HepG2 (cell line): Measurements from ENCODE around the gene AQP7. TPM values are rescaled to one million over a fixed set of nuclear protein-coding genes. Genes with fewer than 3 reads are reported as not detected.

Experiments used
- CBX5 ChIP-seq: sonication (generic); formaldehyde crosslinking; IDR thresholded peaks from 2 replicates; pipeline ENCODE4 v1.4.0; 2020; ENCODE audit warnings: missing genetic modification reagents, borderline replicate concordance
- FOXK1 ChIP-seq: sonication (generic); formaldehyde crosslinking; IDR thresholded peaks from 2 replicates; pipeline ENCODE4 v1.4.0; 2020; ENCODE audit warnings: low read depth, missing genetic modification reagents, borderline replicate concordance
- FOXO1 ChIP-seq: sonication (generic); formaldehyde crosslinking; IDR thresholded peaks from 2 replicates; pipeline ENCODE4 v1.4.0; 2020; ENCODE audit warnings: missing genetic modification reagents
- HDAC2 ChIP-seq: sonication (generic); formaldehyde crosslinking; IDR thresholded peaks from 2 replicates; pipeline ENCODE4 v1.4.0; 2020; ENCODE audit warnings: missing genetic modification reagents
- HIC2 ChIP-seq: sonication (generic); formaldehyde crosslinking; IDR thresholded peaks from 2 replicates; pipeline ENCODE4 v1.9.0; 2022; ENCODE audit warnings: low read depth, missing genetic modification reagents
- HNRNPUL1 ChIP-seq: fragments of 200-400 bp; formaldehyde crosslinking; IDR thresholded peaks from 2 replicates; pipeline ENCODE4 v1.6.1; 2017; ENCODE audit warnings: low read depth, mild to moderate bottlenecking, low read length, moderate library complexity
- JUND ChIP-seq: sonication (generic); formaldehyde crosslinking; IDR thresholded peaks from 2 replicates; pipeline ENCODE4 v1.8.0; 2022; ENCODE audit warnings: mild to moderate bottlenecking, missing genetic modification reagents
- LCORL ChIP-seq, 2 experiments: fragments of 450-650 bp in 1 of 2; sonication (generic) in 1 of 2; formaldehyde crosslinking in 1 of 2; IDR thresholded peaks; 2 replicates each; pipeline versions ENCODE4 v1.5.0 to v1.6.1; 2017 to 2020; ENCODE audit warnings: antibody characterized with exemption in 1 of 2, missing genetic modification reagents in 1 of 2
- MAZ ChIP-seq, 2 experiments: sonication (generic) in 1 of 2; formaldehyde crosslinking in 1 of 2; IDR thresholded peaks; 2 replicates each; pipeline versions ENCODE4 v1.5.0 to v1.6.1; 2012 to 2020; ENCODE audit warnings: low read depth in 2 of 2, mild to moderate bottlenecking in 2 of 2, borderline replicate concordance in 1 of 2, improper control_type of control experiment in 1 of 2, low read length in 1 of 2, missing genetic modification reagents in 1 of 2, moderate library complexity in 1 of 2
- MIXL1 ChIP-seq: IDR thresholded peaks from 2 replicates; pipeline ENCODE4 v1.6.1; 2016
- NR2C2 ChIP-seq: sonication (generic); formaldehyde crosslinking; IDR thresholded peaks from 2 replicates; pipeline ENCODE4 v1.4.0; 2020; ENCODE audit warnings: missing genetic modification reagents, mild to moderate bottlenecking, moderate library complexity, borderline replicate concordance
- NR2F6 ChIP-seq, 2 experiments: IDR thresholded peaks; 2 replicates each; pipeline ENCODE4 v1.6.1; 2016; ENCODE audit warnings: antibody characterized with exemption in 1 of 2, mild to moderate bottlenecking in 1 of 2
- RARA ChIP-seq: IDR thresholded peaks from 2 replicates; pipeline ENCODE4 v1.6.1; 2016; ENCODE audit warnings: missing genetic modification reagents, missing compliant biosample characterization
- RCOR2 ChIP-seq: IDR thresholded peaks from 2 replicates; pipeline ENCODE4 v1.6.1; 2016; ENCODE audit warnings: missing biosample characterization, missing genetic modification reagents
- SOX5 ChIP-seq: IDR thresholded peaks from 2 replicates; pipeline ENCODE4 v1.6.1; 2016; ENCODE audit warnings: borderline replicate concordance
- SOX6 ChIP-seq, 2 experiments: fragments of 450-650 bp in 1 of 2; sonication (generic) in 1 of 2; formaldehyde crosslinking in 1 of 2; IDR thresholded peaks; 2 replicates each; pipeline versions ENCODE4 v1.4.0 to v1.6.1; 2017 to 2020; ENCODE audit warnings: antibody characterized with exemption in 1 of 2, mild to moderate bottlenecking in 1 of 2, missing genetic modification reagents in 1 of 2
- TFE3 ChIP-seq: IDR thresholded peaks from 2 replicates; pipeline ENCODE4 v1.6.1; 2016
- ZBTB7B ChIP-seq: sonication (generic); formaldehyde crosslinking; IDR thresholded peaks from 2 replicates; pipeline ENCODE4 v1.4.0; 2020; ENCODE audit warnings: missing genetic modification reagents
- ZNF136 ChIP-seq: sonication (generic); formaldehyde crosslinking; IDR thresholded peaks from 2 replicates; pipeline ENCODE4 v1.8.1; 2022; ENCODE audit warnings: low read depth, mild to moderate bottlenecking, moderate library complexity, missing genetic modification reagents
- ZNF543 ChIP-seq: sonication (generic); formaldehyde crosslinking; IDR thresholded peaks from 2 replicates; pipeline ENCODE4 v1.4.0; 2020; ENCODE audit warnings: mild to moderate bottlenecking, missing genetic modification reagents
- ZNF557 ChIP-seq: sonication (generic); formaldehyde crosslinking; IDR thresholded peaks from 2 replicates; pipeline ENCODE4 v1.4.0; 2020; ENCODE audit warnings: missing genetic modification reagents
- ZNF580 ChIP-seq: IDR thresholded peaks from 2 replicates; pipeline ENCODE4 v1.6.1; 2016; ENCODE audit warnings: low read depth, borderline replicate concordance
- polyA plus RNA-seq, 8 experiments: library from polyadenylated mRNA; depleted of rRNA in 3 of 8; stranded (reverse) in 7 of 8; unstranded in 1 of 8; fragments of >200 nt; fragmentation: Illumina TruSeq in 4 of 8; extraction: Trizol in 4 of 8; gene quantifications; 2 replicates each; pipeline versions ENCODE4 v1.2.1 to v1.2.3, GENCODE V29; 2011 to 2016; ENCODE audit warnings: low read depth in 4 of 8, missing spikeins in 1 of 8, mixed read lengths in 1 of 8; ENCODE audit not compliant: insufficient read depth in 1 of 8
- total RNA-seq, 5 experiments: library from RNA; depleted of rRNA; stranded (reverse); fragments of >200 nt; fragmentation: Illumina TruSeq; extraction: Trizol; gene quantifications; 2 replicates each; pipeline ENCODE4 v1.2.3, GENCODE V29; 2016; ENCODE audit warnings: low read depth in 1 of 5
- TF ChIP-seq, protein P1 (sequence below): IDR thresholded peaks from 2 replicates; pipeline ENCODE4 v1.6.1; 2018; ENCODE audit warnings: missing genetic modification reagents, mild to moderate bottlenecking, missing compliant biosample characterization
- TF ChIP-seq, protein P2 (sequence below): sonication (generic); formaldehyde crosslinking; IDR thresholded peaks from 2 replicates; pipeline ENCODE4 v1.5.1; 2020; ENCODE audit warnings: missing genetic modification reagents, mild to moderate bottlenecking, borderline replicate concordance

AQP7 gene
- total and polyA plus RNA-seq, 2 of the 13 experiments (the other 11 are each of a cell fraction or from before 2014, with no cell fraction given): 1.9 to 2.1 TPM

DNA sequence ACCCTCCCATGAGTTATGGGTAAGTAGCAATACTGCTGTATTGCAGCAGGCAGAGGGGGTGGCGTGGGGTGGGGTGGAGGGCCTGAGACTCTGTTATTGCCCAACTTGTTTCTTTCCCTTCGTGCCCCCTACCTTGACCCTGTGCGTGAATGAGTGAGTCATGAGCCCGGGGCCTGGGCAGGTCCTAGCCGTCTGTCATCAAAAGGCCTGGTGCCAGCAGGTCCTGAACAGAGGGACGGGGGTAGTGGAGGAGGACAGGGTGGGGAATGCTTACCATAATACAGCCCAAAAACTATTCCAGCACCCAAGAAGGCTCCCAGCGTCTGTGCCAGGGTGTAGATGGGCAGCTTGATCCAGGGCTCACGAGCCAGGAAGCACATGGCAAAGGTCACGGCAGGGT is 40.7 kb upstream of the AQP7 start (continued):
- TF ChIP-seq ZNF136 (CRISPR knock-in tag): no peak
- TF ChIP-seq ZNF580 (CRISPR knock-in tag): peak; percentile 32; the same call in 1 of the 2 replicates
- TF ChIP-seq RARA (CRISPR knock-in tag): peak; percentile 85
- no peak for TF ChIP-seq ZNF557 (CRISPR knock-in tag)
- TF ChIP-seq HIC2: peak; percentile 76; the same call in 1 of the 2 replicates
- peak; percentile 89 for TF ChIP-seq NR2F6 (IDR thresholded peaks at IDR 0.05)
- TF ChIP-seq NR2F6 (CRISPR knock-in tag; IDR thresholded peaks at IDR 0.05): peak; percentile 97
- TF ChIP-seq, protein P1, sequence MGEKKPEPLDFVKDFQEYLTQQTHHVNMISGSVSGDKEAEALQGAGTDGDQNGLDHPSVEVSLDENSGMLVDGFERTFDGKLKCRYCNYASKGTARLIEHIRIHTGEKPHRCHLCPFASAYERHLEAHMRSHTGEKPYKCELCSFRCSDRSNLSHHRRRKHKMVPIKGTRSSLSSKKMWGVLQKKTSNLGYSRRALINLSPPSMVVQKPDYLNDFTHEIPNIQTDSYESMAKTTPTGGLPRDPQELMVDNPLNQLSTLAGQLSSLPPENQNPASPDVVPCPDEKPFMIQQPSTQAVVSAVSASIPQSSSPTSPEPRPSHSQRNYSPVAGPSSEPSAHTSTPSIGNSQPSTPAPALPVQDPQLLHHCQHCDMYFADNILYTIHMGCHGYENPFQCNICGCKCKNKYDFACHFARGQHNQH (CRISPR knock-in tag): 0 out of 2 replicates have a peak, but pooled peaks have one; percentile 39
- no peak for TF ChIP-seq ZNF543 (CRISPR knock-in tag)
- TF ChIP-seq, protein P2, sequence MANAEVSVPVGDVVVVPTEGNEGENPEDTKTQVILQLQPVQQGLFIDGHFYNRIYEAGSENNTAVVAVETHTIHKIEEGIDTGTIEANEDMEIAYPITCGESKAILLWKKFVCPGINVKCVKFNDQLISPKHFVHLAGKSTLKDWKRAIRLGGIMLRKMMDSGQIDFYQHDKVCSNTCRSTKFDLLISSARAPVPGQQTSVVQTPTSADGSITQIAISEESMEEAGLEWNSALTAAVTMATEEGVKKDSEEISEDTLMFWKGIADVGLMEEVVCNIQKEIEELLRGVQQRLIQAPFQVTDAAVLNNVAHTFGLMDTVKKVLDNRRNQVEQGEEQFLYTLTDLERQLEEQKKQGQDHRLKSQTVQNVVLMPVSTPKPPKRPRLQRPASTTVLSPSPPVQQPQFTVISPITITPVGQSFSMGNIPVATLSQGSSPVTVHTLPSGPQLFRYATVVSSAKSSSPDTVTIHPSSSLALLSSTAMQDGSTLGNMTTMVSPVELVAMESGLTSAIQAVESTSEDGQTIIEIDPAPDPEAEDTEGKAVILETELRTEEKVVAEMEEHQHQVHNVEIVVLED (CRISPR knock-in tag): no peak
- 0 out of 2 replicates have a peak, but pooled peaks have one; percentile 44 for TF ChIP-seq RCOR2 (CRISPR knock-in tag)
- 0 out of 2 replicates have a peak, but pooled peaks have one; percentile 30 for TF ChIP-seq HDAC2
- peak; percentile 57; the same call in 1 of the 2 replicates for TF ChIP-seq FOXK1 (CRISPR knock-in tag)
- peak; percentile 49; the same call in 1 of the 2 replicates for TF ChIP-seq TFE3
- 0 out of 2 replicates have a peak, but pooled peaks have one; percentile 15 for TF ChIP-seq ZBTB7B
- TF ChIP-seq FOXO1: peak; percentile 83; the same call in 1 of the 2 replicates
- TF ChIP-seq CBX5 (CRISPR knock-in tag): 0 out of 2 replicates have a peak, but pooled peaks have one; percentile 24
- no peak for TF ChIP-seq MIXL1
- TF ChIP-seq HNRNPUL1: no peak
- TF ChIP-seq NR2C2 (CRISPR knock-in tag): peak; percentile 53
- TF ChIP-seq LCORL (IDR thresholded peaks at IDR 0.05): no peak
- peak; percentile 70 for TF ChIP-seq LCORL (CRISPR knock-in tag; IDR thresholded peaks at IDR 0.05)
- peak; percentile 79 for TF ChIP-seq JUND (CRISPR knock-in tag)
- TF ChIP-seq SOX5 (CRISPR knock-in tag): peak; percentile 59; the same call in 1 of the 2 replicates
- no peak for TF ChIP-seq SOX6 (IDR thresholded peaks at IDR 0.05)
- peak; percentile 57 for TF ChIP-seq SOX6 (CRISPR knock-in tag; IDR thresholded peaks at IDR 0.05)
- TF ChIP-seq MAZ (IDR thresholded peaks at IDR 0.05; ENCODE audit: borderline replicate concordance, low read depth, low read length): no peak
- TF ChIP-seq MAZ (CRISPR knock-in tag; IDR thresholded peaks at IDR 0.05; ENCODE audit: low read depth): peak; percentile 69; the same call in 1 of the 2 replicates
